HL-60 (cell line): Measurements from ENCODE around the gene WASHC2C.
"Not testable (repeated sequence)": the region's sequence is repeated elsewhere in the genome, so short reads cannot be mapped to it uniquely, and the experiment has no call there.

Experiments
- CTCF ChIP-seq: IDR thresholded peaks from one replicate; pipeline ENCODE4 v1.5.1; 2011; ENCODE audit warnings: low read length, control low read depth, inconsistent platforms; ENCODE audit not compliant: insufficient read depth
- REST ChIP-seq: IDR thresholded peaks from 2 replicates; pipeline ENCODE4 v1.6.1; 2012; ENCODE audit warnings: low read depth; ENCODE audit not compliant: insufficient replicate concordance

- TF ChIP-seq CTCF, REST: not testable (repeated sequence)
Measured at GRCh38 chr10:45710200-45710796, 16.8 kb upstream of the WASHC2C start.
